ENCODE measurements around the gene SUDS3. TPM values are rescaled to one million over a fixed set of nuclear protein-coding genes. Genes with fewer than 3 reads are reported as not detected.
A peak's percentile ranks its signal among the peaks of the same experiment; 100 is the strongest.
"Not testable (repeated sequence)": the region's sequence is repeated elsewhere in the genome, so short reads cannot be mapped to it uniquely, and the experiment has no call there.

The SUDS3 gene
- total and polyA plus RNA-seq, 7 experiments from 2014 or later = 10.1 to 32.2 (median 26.3) TPM

- POLR2A ChIA-PET, H3K27ac Mint-ChIP-seq: not testable (repeated sequence)
- H3K4me1 ChIP-seq (ENCODE audit: control insufficient read depth in 2 of 2, insufficient read depth in 2 of 2, low read length in 2 of 2) = peaks cover 17 to 25% of the 10 kb centered on the region in 2 donors
Measured at GRCh38 chr12:118354503-118354902, 21.9 kb upstream of the SUDS3 start.

DNA sequence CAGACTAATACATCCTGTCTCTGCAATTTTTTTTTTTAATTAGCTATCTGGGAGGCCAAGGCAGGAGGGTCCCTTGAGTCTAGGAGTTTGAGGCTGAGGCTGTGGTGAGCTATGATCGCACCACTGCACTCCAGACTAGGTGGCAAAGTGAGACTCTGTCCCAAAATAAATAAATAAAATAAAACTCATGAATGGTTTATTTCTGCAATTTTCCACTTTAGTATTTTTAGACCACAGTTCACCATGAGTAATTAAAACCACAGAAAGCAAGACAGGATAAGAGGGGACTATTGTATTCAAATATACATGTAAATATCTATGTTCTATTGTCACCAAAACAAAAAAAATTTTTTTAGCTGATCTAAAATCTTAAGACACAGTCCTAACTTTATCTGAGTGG lies 21.5 kb upstream of the SUDS3 start:
- intact Hi-C loops (cut with micrococcal nuclease) = loop anchor here (5.0 kb wide), 3 partner anchors 43 to 293 kb away; partner anchors contain the start of gene WSB2 (in 1 of the 2)
- ChIA-PET POLR2A (no interaction called here), CTCF (interaction anchor here (5.7 kb wide), 1 partner anchor 22 kb away, joined by 50 read pairs; the partner anchor contains the start of gene SUDS3)
- no peaks in the 10 kb centered on the region for H3K36me3 ChIP-seq (ENCODE audit: control insufficient read depth in 2 of 3, insufficient read depth in 3 of 3, low read length in 3 of 3)
- Mint-ChIP-seq H3K9me3 (peaks cover 0 to 4% (median 0%) of the 10 kb centered on the region in 11 donors), H3K4me3 (peak overlapping the region in 1 of 10 donors; percentile 33), H3K36me3 (peaks cover 5 to 28% (median 23%) of the 10 kb centered on the region in 5 donors), H3K27ac (no peak overlapping the region), H3K27me3 (no peaks in the 10 kb centered on the region), H3K4me1 (peaks cover 34 to 77% (median 64%) of the 10 kb centered on the region in 7 donors)
- no peak overlapping the region for H3K4me3 ChIP-seq (ENCODE audit: low read length)
- H3K9me3 ChIP-seq (ENCODE audit: control insufficient read depth in 2 of 3, low read length in 3 of 3) = no peaks in the 10 kb centered on the region
- H3K27me3 ChIP-seq (ENCODE audit: control insufficient read depth in 2 of 2, insufficient read depth in 2 of 2, low read length in 2 of 2) = no peaks in the 10 kb centered on the region
- DNase-seq (no peak), ATAC-seq (no peak)
- H3K27ac ChIP-seq (ENCODE audit: low read depth, low read length) = no peak overlapping the region
- H3K4me1 ChIP-seq (ENCODE audit: control insufficient read depth in 2 of 2, insufficient read depth in 2 of 2, low read length in 2 of 2) = peaks cover 21 to 29% of the 10 kb centered on the region in 2 donors

More at GRCh38 chr12:118354503-118354902, 21.9 kb upstream of the SUDS3 start:
- ATAC-seq; H3K27me3 ChIP-seq (ENCODE audit: control insufficient read depth in 2 of 2, insufficient read depth in 2 of 2, low read length in 2 of 2); H3K27me3 Mint-ChIP-seq; H3K4me3 ChIP-seq (ENCODE audit: low read length); DNase-seq; H3K36me3 ChIP-seq (ENCODE audit: control insufficient read depth in 2 of 3, insufficient read depth in 3 of 3, low read length in 3 of 3); H3K27ac ChIP-seq (ENCODE audit: low read depth, low read length); H3K9me3 ChIP-seq (ENCODE audit: control insufficient read depth in 2 of 3, low read length in 3 of 3); intact Hi-C loops (cut with micrococcal nuclease); H3K9me3 Mint-ChIP-seq: not testable (repeated sequence)
- CTCF ChIA-PET = interaction anchor here (1.4 kb wide), 1 partner anchor 22 kb away, joined by 4 read pairs; the partner anchor contains the start of gene SUDS3
- Mint-ChIP-seq H3K4me1 (peaks cover 30 to 77% (median 60%) of the 10 kb centered on the region in 7 donors), H3K4me3 (peak overlapping the region in 2 of 10 donors; percentile 19 to 41), H3K36me3 (peaks cover 5 to 28% (median 23%) of the 10 kb centered on the region in 5 donors)

DNA sequence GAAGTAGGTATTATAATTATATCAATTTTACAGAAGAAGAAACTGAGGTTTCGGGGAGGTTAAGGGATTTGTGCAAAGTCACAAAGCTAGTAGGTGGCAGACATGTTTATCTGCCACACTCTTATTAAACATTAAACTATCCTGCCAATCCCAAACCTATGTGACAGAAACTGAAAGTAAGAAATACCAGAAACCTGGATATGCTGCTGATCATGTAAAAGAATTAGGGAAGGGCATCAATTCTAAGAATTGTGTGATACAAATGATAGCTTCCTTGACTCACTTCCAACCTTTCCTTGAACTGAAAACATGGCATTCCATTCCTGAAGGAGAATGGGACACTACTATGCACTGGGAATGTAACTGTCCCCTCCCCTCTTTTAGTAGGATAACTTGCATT lies 20.5 kb upstream of the SUDS3 start:
- peaks cover 34 to 72% (median 59%) of the 10 kb centered on the region in 7 donors for H3K4me1 Mint-ChIP-seq
- no peaks in the 10 kb centered on the region for H3K36me3 ChIP-seq (ENCODE audit: control insufficient read depth in 2 of 3, insufficient read depth in 3 of 3, low read length in 3 of 3)
- no peaks in the 10 kb centered on the region for H3K27me3 ChIP-seq (ENCODE audit: control insufficient read depth in 2 of 2, insufficient read depth in 2 of 2, low read length in 2 of 2)
- H3K4me1 ChIP-seq (ENCODE audit: control insufficient read depth in 2 of 2, insufficient read depth in 2 of 2, low read length in 2 of 2) = peaks cover 21 to 29% of the 10 kb centered on the region in 2 donors
- H3K27me3 Mint-ChIP-seq = no peaks in the 10 kb centered on the region
- no peak overlapping the region for H3K27ac ChIP-seq (ENCODE audit: low read depth, low read length)
- ChIA-PET CTCF (interaction anchor here (5.7 kb wide), 1 partner anchor 21 kb away, joined by 50 read pairs; the partner anchor contains the start of gene SUDS3), POLR2A (interaction anchor here (1.2 to 5.2 kb wide), 3 partner anchors 17 to 21 kb away, joined by 4 to 49 read pairs (median 4); partner anchors contain the start of genes SUDS3 and TAOK3)
- peak overlapping the region in 2 of 10 donors; percentile 1 to 11 for H3K4me3 Mint-ChIP-seq
- no peak for DNase-seq
- no peaks in the 10 kb centered on the region for H3K9me3 ChIP-seq (ENCODE audit: control insufficient read depth in 2 of 3, low read length in 3 of 3)
- no peak overlapping the region for H3K4me3 ChIP-seq (ENCODE audit: low read length)
- intact Hi-C loops (cut with micrococcal nuclease) = loop anchor here (5.0 kb wide), 3 partner anchors 44 to 294 kb away; partner anchors contain the start of gene WSB2 (in 1 of the 2)
- H3K9me3 Mint-ChIP-seq = peaks cover 0 to 4% (median 0%) of the 10 kb centered on the region in 11 donors
- no peak for ATAC-seq
- H3K27ac Mint-ChIP-seq = no peak overlapping the region
- H3K36me3 Mint-ChIP-seq = peaks cover 5 to 28% (median 23%) of the 10 kb centered on the region in 5 donors

DNA sequence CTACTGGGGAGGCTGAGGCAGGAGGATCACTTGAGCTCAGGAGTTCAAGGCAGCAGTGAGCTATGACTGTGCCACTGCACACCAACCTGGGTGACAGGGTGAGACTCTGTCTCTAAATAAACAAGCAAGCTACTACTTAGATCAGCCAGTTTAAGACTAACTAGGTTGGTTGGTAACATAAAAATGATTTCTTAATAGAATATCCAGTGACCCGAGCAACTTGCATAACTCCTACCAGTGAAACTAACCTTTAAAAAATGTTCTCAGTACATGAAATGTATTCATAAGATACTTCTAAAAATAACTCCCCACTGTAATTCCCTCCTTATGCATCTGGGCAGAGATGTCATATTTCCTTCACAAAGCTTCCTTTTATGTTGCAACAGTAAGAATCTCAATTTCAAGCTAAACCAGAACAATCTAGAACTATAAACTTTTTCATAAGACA lies 19.5 kb upstream of the SUDS3 start:
- DNase-seq = no peak
- Mint-ChIP-seq H3K27ac (peak overlapping the region in 8 of 9 donors; percentile 33 to 96 (median 73)), H3K4me3 (peak overlapping the region; percentile 22 to 98 (median 86)), H3K36me3 (peaks cover 5 to 28% (median 23%) of the 10 kb centered on the region in 5 donors), H3K9me3 (peaks cover 0 to 4% (median 0%) of the 10 kb centered on the region in 11 donors), H3K27me3 (no peaks in the 10 kb centered on the region), H3K4me1 (peaks cover 34 to 66% (median 59%) of the 10 kb centered on the region in 7 donors)
- peaks cover 21 to 29% of the 10 kb centered on the region in 2 donors for H3K4me1 ChIP-seq (ENCODE audit: control insufficient read depth in 2 of 2, insufficient read depth in 2 of 2, low read length in 2 of 2)
- H3K9me3 ChIP-seq (ENCODE audit: control insufficient read depth in 2 of 3, low read length in 3 of 3) = no peaks in the 10 kb centered on the region
- H3K36me3 ChIP-seq (ENCODE audit: control insufficient read depth in 2 of 3, insufficient read depth in 3 of 3, low read length in 3 of 3) = no peaks in the 10 kb centered on the region
- ATAC-seq = peak; percentile 60
- ChIA-PET CTCF (interaction anchor here (0.6 to 5.7 kb wide), 2 partner anchors 20 to 44 kb away, joined by 4 to 50 read pairs; partner anchors contain the start of gene SUDS3), POLR2A (interaction anchor here (1.0 to 5.2 kb wide), 4 partner anchors 16 to 72 kb away, joined by 4 to 49 read pairs (median 4); partner anchors contain the start of genes SUDS3 and TAOK3)
- H3K27ac ChIP-seq (ENCODE audit: low read depth, low read length) = peak overlapping the region; percentile 14
- no peak overlapping the region for H3K4me3 ChIP-seq (ENCODE audit: low read length)
- intact Hi-C loops (cut with micrococcal nuclease) = loop anchor here (1.0 to 5.0 kb wide), 4 partner anchors 45 to 295 kb away; partner anchors contain the start of gene WSB2 (in 1 of the 2)
- no peaks in the 10 kb centered on the region for H3K27me3 ChIP-seq (ENCODE audit: control insufficient read depth in 2 of 2, insufficient read depth in 2 of 2, low read length in 2 of 2)

DNA sequence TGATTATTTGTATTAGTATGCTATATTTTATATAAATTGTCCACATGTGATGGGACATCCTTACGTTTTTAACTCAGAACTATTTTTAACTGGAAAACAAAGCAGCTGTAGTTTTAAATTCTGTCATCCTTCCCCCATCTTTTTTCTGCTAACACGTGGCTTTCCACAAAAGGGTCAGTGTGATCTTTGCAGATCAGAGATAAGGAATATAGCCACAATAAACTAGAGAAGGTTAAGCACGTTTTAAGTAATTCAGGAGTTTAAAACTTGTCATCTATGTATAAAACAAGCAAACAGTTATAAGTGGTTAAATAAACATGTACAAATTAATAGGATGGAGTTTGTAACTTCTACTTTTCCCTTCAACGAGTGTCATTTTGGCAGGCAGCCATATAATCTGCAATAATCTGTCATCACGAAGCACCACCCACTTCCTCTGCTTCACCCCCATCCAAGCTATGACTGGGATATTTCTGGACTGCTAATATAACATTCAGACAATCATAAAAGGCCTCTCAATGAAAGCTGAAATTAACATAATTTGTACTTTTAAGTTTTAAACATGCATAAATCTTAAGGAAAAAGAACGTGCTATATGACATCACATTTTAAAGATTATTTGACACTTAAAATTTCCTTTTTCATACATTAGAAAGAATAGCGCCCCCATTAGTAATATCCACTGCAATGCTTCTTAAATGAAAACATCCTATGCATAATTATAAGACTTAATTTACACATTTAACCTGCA lies 18.9 kb upstream of the SUDS3 start:
- Mint-ChIP-seq H3K4me1 (peaks cover 34 to 69% (median 59%) of the 10 kb centered on the region in 7 donors), H3K36me3 (peaks cover 5 to 28% (median 23%) of the 10 kb centered on the region in 5 donors), H3K9me3 (peaks cover 0 to 4% (median 0%) of the 10 kb centered on the region in 11 donors), H3K27me3 (no peaks in the 10 kb centered on the region), H3K27ac (peak overlapping the region; percentile 33 to 96 (median 79)), H3K4me3 (peak overlapping the region; percentile 73 to 98 (median 86))
- ChIA-PET POLR2A (interaction anchor here (0.5 to 5.2 kb wide), 6 partner anchors 11 to 181 kb away, joined by 3 to 49 read pairs (median 7); partner anchors contain the start of genes SUDS3 and TAOK3), CTCF (interaction anchor here (0.6 to 5.7 kb wide), 3 partner anchors 11 to 44 kb away, joined by 4 to 50 read pairs (median 5); partner anchors contain the start of gene SUDS3)
- Histone ChIP-seq H3K27ac (ENCODE audit: low read depth, low read length) (peak overlapping the region; percentile 66), H3K9me3 (ENCODE audit: control insufficient read depth in 2 of 3, low read length in 3 of 3) (no peaks in the 10 kb centered on the region), H3K36me3 (ENCODE audit: control insufficient read depth in 2 of 3, insufficient read depth in 3 of 3, low read length in 3 of 3) (no peaks in the 10 kb centered on the region), H3K4me1 (ENCODE audit: control insufficient read depth in 2 of 2, insufficient read depth in 2 of 2, low read length in 2 of 2) (peaks cover 21 to 29% of the 10 kb centered on the region in 2 donors), H3K27me3 (ENCODE audit: control insufficient read depth in 2 of 2, insufficient read depth in 2 of 2, low read length in 2 of 2) (no peaks in the 10 kb centered on the region), H3K4me3 (ENCODE audit: low read length) (peak overlapping the region; percentile 58)
- intact Hi-C loops (cut with micrococcal nuclease) = loop anchor here (1.0 to 5.0 kb wide), 6 partner anchors 13 to 295 kb away; partner anchors contain the start of genes TAOK3 (in 1 of the 2) and WSB2 (in 1 of the 2)
- DNase-seq (peak in 8 of 9 donors; percentile 9 to 67 (median 62)), ATAC-seq (peak; percentile 81)

DNA sequence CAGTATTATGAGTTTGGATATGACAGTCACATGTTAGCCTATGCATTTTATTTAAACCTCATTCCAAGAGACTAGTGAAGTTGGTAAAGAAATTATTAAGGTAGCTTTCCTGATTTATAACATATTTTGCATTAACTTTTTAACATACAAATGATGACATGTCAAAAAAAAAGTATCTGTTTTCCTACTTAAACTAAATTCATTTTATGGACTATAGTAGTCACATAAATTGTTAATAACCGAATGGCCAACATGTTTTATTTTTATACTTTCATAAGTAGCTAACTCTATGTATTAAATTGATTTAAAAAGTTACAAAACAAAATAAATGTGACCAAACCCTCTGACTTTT lies 18.4 kb upstream of the SUDS3 start:
- Histone ChIP-seq H3K4me1 (ENCODE audit: control insufficient read depth in 2 of 2, insufficient read depth in 2 of 2, low read length in 2 of 2) (peaks cover 21 to 29% of the 10 kb centered on the region in 2 donors), H3K9me3 (ENCODE audit: control insufficient read depth in 2 of 3, low read length in 3 of 3) (no peaks in the 10 kb centered on the region), H3K27ac (ENCODE audit: low read depth, low read length) (peak overlapping the region; percentile 66), H3K27me3 (ENCODE audit: control insufficient read depth in 2 of 2, insufficient read depth in 2 of 2, low read length in 2 of 2) (no peaks in the 10 kb centered on the region), H3K36me3 (ENCODE audit: control insufficient read depth in 2 of 3, insufficient read depth in 3 of 3, low read length in 3 of 3) (no peaks in the 10 kb centered on the region), H3K4me3 (ENCODE audit: low read length) (peak overlapping the region; percentile 58)
- ChIA-PET CTCF (interaction anchor here (5.7 kb wide), 1 partner anchor 19 kb away, joined by 50 read pairs; the partner anchor contains the start of gene SUDS3), POLR2A (interaction anchor here (0.5 to 5.2 kb wide), 6 partner anchors 9 to 182 kb away, joined by 3 to 49 read pairs (median 7); partner anchors contain the start of genes SUDS3 and TAOK3)
- intact Hi-C loops (cut with micrococcal nuclease) = loop anchor here (2.0 to 5.0 kb wide), 5 partner anchors 13 to 296 kb away; partner anchors contain the start of genes TAOK3 (in 1 of the 2) and WSB2 (in 1 of the 2)
- no peak for DNase-seq
- Mint-ChIP-seq H3K27ac (peak overlapping the region; percentile 33 to 96 (median 79)), H3K27me3 (no peaks in the 10 kb centered on the region), H3K4me1 (peaks cover 31 to 67% (median 57%) of the 10 kb centered on the region in 7 donors), H3K4me3 (peak overlapping the region; percentile 78 to 98 (median 91)), H3K36me3 (peaks cover 5 to 28% (median 21%) of the 10 kb centered on the region in 5 donors), H3K9me3 (peaks cover 0 to 4% (median 0%) of the 10 kb centered on the region in 11 donors)
- no peak for ATAC-seq
